ENCODE data around the gene ANO5.
"Not testable (repeated sequence)": the region's sequence is repeated elsewhere in the genome, so short reads cannot be mapped to it uniquely, and the experiment has no call there.

DNA sequence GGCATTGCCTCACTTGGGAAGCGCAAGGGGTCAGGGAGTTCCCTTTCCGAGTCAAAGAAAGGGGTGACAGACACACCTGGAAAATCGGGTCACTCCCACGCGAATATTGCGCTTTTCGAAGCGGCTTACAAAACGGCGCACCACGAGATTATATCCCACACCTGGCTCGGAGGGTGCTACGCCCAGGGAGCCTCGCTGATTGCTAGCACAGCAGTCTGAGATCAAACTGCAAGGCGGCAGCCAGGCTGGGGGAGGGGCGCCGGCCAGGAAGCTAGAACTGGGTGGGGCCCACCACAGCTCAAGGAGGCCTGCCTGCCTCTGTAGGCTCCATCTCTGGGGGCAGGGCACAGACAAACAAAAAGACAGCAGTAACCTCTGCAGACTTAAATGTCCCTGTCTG is 92.1 kb downstream of the ANO5 start:
- TF ChIP-seq CTCF, POLR2A (IDR thresholded peaks at IDR 0.05): not testable (repeated sequence)
